Measurements from ENCODE around the gene NUDT14.

Gene NUDT14

GRCh38 chr14:105176513-105176912 is 4.6 kb downstream of the NUDT14 start:
- DNase-seq (ENCODE audit: low read depth in 2 of 2), result no peak

- DNase-seq (ENCODE audit: low read depth in 2 of 2), result no peak
Measured at GRCh38 chr14:105173901-105174894, 6.9 kb downstream of the NUDT14 start.

- no peak for DNase-seq (ENCODE audit: low read depth in 2 of 2)
Measured at GRCh38 chr14:105173145-105173544, 8.0 kb downstream of the NUDT14 start.

- no peak for DNase-seq (ENCODE audit: low read depth in 2 of 2)
Measured at GRCh38 chr14:105172476-105172875, 8.6 kb downstream of the NUDT14 start.

GRCh38 chr14:105171004-105171673 is 10.0 kb downstream of the NUDT14 start:
- no peak for DNase-seq (ENCODE audit: low read depth in 2 of 2)

GRCh38 chr14:105169776-105170655 is 11.1 kb downstream of the NUDT14 start:
- no peak for DNase-seq (ENCODE audit: low read depth in 2 of 2)

- DNase-seq (ENCODE audit: low read depth in 2 of 2), result peak; percentile 25 to 27
Measured at GRCh38 chr14:105168979-105169507, 12.1 kb downstream of the NUDT14 start.

GRCh38 chr14:105168496-105168978 is 12.6 kb downstream of the NUDT14 start, which contains the start of gene JAG2:
Gene JAG2 (minus strand): TSS chr14:105168776. CDS start chr14:105168420, 356 bp downstream.
- DNase-seq (ENCODE audit: low read depth in 2 of 2), result peak; percentile 44 to 54

GRCh38 chr14:105168093-105168420 is 13.1 kb downstream of the NUDT14 start:
- DNase-seq (ENCODE audit: low read depth in 2 of 2), result no peak

GRCh38 chr14:105167303-105168092 is 13.6 kb downstream of the NUDT14 start:
- DNase-seq (ENCODE audit: low read depth in 2 of 2), result peak in 1 of 2 donors; percentile 24

- DNase-seq (ENCODE audit: low read depth in 2 of 2), result no peak
Measured at GRCh38 chr14:105166571-105167302, 14.4 kb downstream of the NUDT14 start.

GRCh38 chr14:105165761-105166485 is 15.2 kb downstream of the NUDT14 start:
- DNase-seq (ENCODE audit: low read depth in 2 of 2), result no peak

GRCh38 chr14:105165134-105165704 is 15.9 kb downstream of the NUDT14 start:
- no peak for DNase-seq (ENCODE audit: low read depth in 2 of 2)

GRCh38 chr14:105163040-105163742 is 17.9 kb downstream of the NUDT14 start:
- DNase-seq (ENCODE audit: low read depth in 2 of 2), result no peak

- DNase-seq (ENCODE audit: low read depth in 2 of 2), result no peak
Measured at GRCh38 chr14:105162669-105162979, 18.5 kb downstream of the NUDT14 start.

GRCh38 chr14:105161964-105162668 is 19.0 kb downstream of the NUDT14 start:
- DNase-seq (ENCODE audit: low read depth in 2 of 2), result no peak

- no peak for DNase-seq (ENCODE audit: low read depth in 2 of 2)
Measured at GRCh38 chr14:105161309-105161708, 19.8 kb downstream of the NUDT14 start.

- DNase-seq (ENCODE audit: low read depth in 2 of 2), result no peak
Measured at GRCh38 chr14:105160776-105161175, 20.3 kb downstream of the NUDT14 start.
